ENCODE data around the gene PODNL1. TPM values are rescaled to one million over a fixed set of nuclear protein-coding genes. Genes with fewer than 3 reads are reported as not detected.
A peak's percentile ranks its signal among the peaks of the same experiment; 100 is the strongest.

The PODNL1 gene
- total RNA-seq, 1 experiment from 2014 or later = 0.37 TPM

GRCh38 chr19:13892870-13893269 lies 45.3 kb downstream of the PODNL1 start:
- DNase-seq (ENCODE audit: low read depth) = no peak

- no peak for DNase-seq (ENCODE audit: low read depth)
These were observed 48.1 kb downstream of the PODNL1 start for GRCh38 chr19:13890136-13890535.

- no peak for DNase-seq (ENCODE audit: low read depth)
These were observed 49.9 kb downstream of the PODNL1 start for GRCh38 chr19:13888281-13888680.

GRCh38 chr19:13887517-13887916 lies 50.7 kb downstream of the PODNL1 start:
- DNase-seq (ENCODE audit: low read depth) = peak; percentile 60

GRCh38 chr19:13887018-13887436 lies 51.2 kb downstream of the PODNL1 start:
- no peak for DNase-seq (ENCODE audit: low read depth)

- no peak for DNase-seq (ENCODE audit: low read depth)
These were observed 52.3 kb downstream of the PODNL1 start for GRCh38 chr19:13885826-13886365.

GRCh38 chr19:13884726-13885591 lies 53.3 kb downstream of the PODNL1 start:
- no peak for DNase-seq (ENCODE audit: low read depth)

- DNase-seq (ENCODE audit: low read depth) = no peak
These were observed 54.6 kb downstream of the PODNL1 start for GRCh38 chr19:13883516-13884064.

- DNase-seq (ENCODE audit: low read depth) = no peak
These were observed 55.4 kb downstream of the PODNL1 start for GRCh38 chr19:13882836-13883235.

GRCh38 chr19:13882419-13882795 lies 55.8 kb downstream of the PODNL1 start:
- no peak for DNase-seq (ENCODE audit: low read depth)

GRCh38 chr19:13881692-13882418 lies 56.4 kb downstream of the PODNL1 start:
- no peak for DNase-seq (ENCODE audit: low read depth)

- no peak for DNase-seq (ENCODE audit: low read depth)
These were observed 56.9 kb downstream of the PODNL1 start for GRCh38 chr19:13881251-13881691.

Other genes starting within 250 kb of the PODNL1 start
- 60.0 and 65.9 TPM in 2 replicates for gene MRI1, start 173.9 kb downstream of the PODNL1 start, total RNA-seq (2014; rRNA removed; shearing (Covaris generic))
- gene C19orf53, start 164.0 kb downstream of the PODNL1 start, total RNA-seq (2014; rRNA removed; shearing (Covaris generic)) = 382 and 486 TPM in 2 replicates
- gene ZSWIM4, start 143.0 kb downstream of the PODNL1 start, total RNA-seq (2014; rRNA removed; shearing (Covaris generic)) = 1.8 and 2.7 TPM in 2 replicates
- gene NANOS3, start 61.3 kb downstream of the PODNL1 start, total RNA-seq (2014; rRNA removed; shearing (Covaris generic)) = not detected in 2 replicates
- gene BRME1, start 32.3 kb downstream of the PODNL1 start, total RNA-seq (2014; rRNA removed; shearing (Covaris generic)) = 2.0 and 3.3 TPM in 2 replicates
- gene CC2D1A, start 32.2 kb downstream of the PODNL1 start, total RNA-seq (2014; rRNA removed; shearing (Covaris generic)) = 16.8 and 19.7 TPM in 2 replicates
- 35.0 and 44.0 TPM in 2 replicates for gene DCAF15, start 14.1 kb upstream of the PODNL1 start, total RNA-seq (2014; rRNA removed; shearing (Covaris generic))
- 3.1 and 3.8 TPM in 2 replicates for gene RFX1, start 67.9 kb upstream of the PODNL1 start, total RNA-seq (2014; rRNA removed; shearing (Covaris generic))
- gene RLN3, start 89.7 kb upstream of the PODNL1 start, total RNA-seq (2014; rRNA removed; shearing (Covaris generic)) = not detected in 2 replicates
- 20.7 and 22.6 TPM in 2 replicates for gene IL27RA, start 93.3 kb upstream of the PODNL1 start, total RNA-seq (2014; rRNA removed; shearing (Covaris generic))
- gene PALM3, start 123.7 kb upstream of the PODNL1 start, total RNA-seq (2014; rRNA removed; shearing (Covaris generic)) = 1.5 and 3.9 TPM in 2 replicates
- 1.4 and 1.5 TPM in 2 replicates for gene MISP3, start 134.4 kb upstream of the PODNL1 start, total RNA-seq (2014; rRNA removed; shearing (Covaris generic))
- gene C19orf67, start 147.4 kb upstream of the PODNL1 start, total RNA-seq (2014; rRNA removed; shearing (Covaris generic)) = 0.23 TPM in 1 of 2 replicates, not detected in the other
- 67.3 and 74.3 TPM in 2 replicates for gene SAMD1, start 152.3 kb upstream of the PODNL1 start, total RNA-seq (2014; rRNA removed; shearing (Covaris generic))
- gene PRKACA, start 179.3 kb upstream of the PODNL1 start, total RNA-seq (2014; rRNA removed; shearing (Covaris generic)) = 17.6 and 25.6 TPM in 2 replicates
- 80.4 and 123 TPM in 2 replicates for gene ASF1B, start 198.2 kb upstream of the PODNL1 start, total RNA-seq (2014; rRNA removed; shearing (Covaris generic))

Measured in HT1080 (cell line).